ENCODE results near the gene CCDC74B. TPM values are rescaled to one million over a fixed set of nuclear protein-coding genes. Genes with fewer than 3 reads are reported as not detected.

CCDC74B gene
- total RNA-seq, 6 donors from 2014 or later, result 0.40 to 20.5 (median 9.5) TPM

Small RNA genes lying within 50 kb of the gene (small RNA-seq; reads per million reads assigned to genes)
- 0 reads per million in 4 donors for gene RNU6-1049P

Other genes starting within 250 kb of the CCDC74B start
- not detected for gene RAB6C, start 165.4 kb downstream of the CCDC74B start, total RNA-seq
- gene POTEF, start 15.9 kb downstream of the CCDC74B start, total RNA-seq, result not detected
- gene SMPD4, start 36.5 kb upstream of the CCDC74B start, total RNA-seq, result 100 to 1,000 TPM in 1 of 6 donors, 10 to 100 TPM in 5; 33.3 to 109 (median 44.6) TPM
- 100 to 1,000 TPM in 5 of 6 donors, 10 to 100 TPM in 1; 78.7 to 203 (median 130) TPM for gene MZT2B, start 37.1 kb upstream of the CCDC74B start, total RNA-seq
- not detected for gene TUBA3E, start 53.3 kb upstream of the CCDC74B start, total RNA-seq
- gene IMP4, start 197.8 kb upstream of the CCDC74B start, total RNA-seq, result 100 to 1,000 TPM in 2 of 6 donors, 10 to 100 TPM in 4; 45.6 to 118 (median 63.0) TPM
- 100 to 1,000 TPM in 2 of 6 donors, 10 to 100 TPM in 4; 59.0 to 156 (median 89.4) TPM for gene PTPN18, start 210.9 kb upstream of the CCDC74B start, total RNA-seq

Data from upper lobe of left lung (tissue), 6 donors.